Small intestine (tissue), 7 donors: Measurements from ENCODE around the gene LAMA4. TPM values are rescaled to one million over a fixed set of nuclear protein-coding genes. Genes with fewer than 3 reads are reported as not detected.
A peak's percentile ranks its signal among the peaks of the same experiment; 100 is the strongest.

Experiments
- DNase-seq, 2 donors: peaks; one replicate each; pipeline versions ENCODE4 v3.0.0 to v3.0.0-alpha.2; 2013
- FAIRE-seq: peaks from 2 replicates; lab custom pipeline; 2012; peaks lifted over from hg19 to GRCh38; lab: Jason Lieb, UNC
- H3K27ac ChIP-seq, 3 donors: one replicate each; pipeline ENCODE4 v1.5.1; 2013; ENCODE audit warnings: low read length in 2 of 3, mild to moderate bottlenecking in 2 of 3, control low read depth in 1 of 3, inconsistent platforms in 1 of 3, low read depth in 1 of 3, moderate library complexity in 1 of 3
- H3K27me3 ChIP-seq, 3 donors: one replicate each; pipeline ENCODE4 v1.6.1; 2013; ENCODE audit warnings: low read length in 3 of 3, inconsistent platforms in 1 of 3; ENCODE audit not compliant: control insufficient read depth in 3 of 3, insufficient read depth in 3 of 3
- H3K36me3 ChIP-seq, 3 donors: one replicate each; pipeline ENCODE4 v1.6.1; 2013; ENCODE audit warnings: low read length in 3 of 3, inconsistent platforms in 1 of 3, low read depth in 1 of 3, mild to moderate bottlenecking in 1 of 3, moderate library complexity in 1 of 3; ENCODE audit not compliant: control insufficient read depth in 3 of 3, insufficient read depth in 2 of 3
- H3K4me1 ChIP-seq, 3 donors: one replicate each; pipeline ENCODE4 v1.6.1; 2013; ENCODE audit warnings: low read length in 2 of 3, inconsistent platforms in 1 of 3, low read depth in 1 of 3, mild to moderate bottlenecking in 1 of 3, moderate library complexity in 1 of 3; ENCODE audit not compliant: control insufficient read depth in 3 of 3, insufficient read depth in 2 of 3
- H3K4me3 ChIP-seq, 3 donors: one replicate each; pipeline ENCODE4 v1.5.1; 2013; ENCODE audit warnings: low read length in 3 of 3, control low read depth in 1 of 3, inconsistent platforms in 1 of 3, low read depth in 1 of 3, mild to moderate bottlenecking in 1 of 3, moderate library complexity in 1 of 3
- H3K9me3 ChIP-seq, 2 donors: one replicate each; pipeline ENCODE4 v1.6.1; 2013; ENCODE audit warnings: low read depth in 1 of 2, low read length in 1 of 2; ENCODE audit not compliant: control insufficient read depth in 2 of 2, insufficient read depth in 1 of 2
- WGBS, 3 donors: extraction: QIAGEN DNeasy Blood & Tissue Kit; methylation state at CpG; one replicate each; pipeline ENCODE4 v1.1.7; 2013; 5-methylcytosine and 5-hydroxymethylcytosine counted together
- polyA plus RNA-seq, 4 donors: library from polyadenylated mRNA; stranded (reverse) in 3 of 4; unstranded in 1 of 4; fragments of 200-250 nt in 3 of 4; fragments of 120-200 nt in 1 of 4; gene quantifications; one replicate each; pipeline versions ENCODE4 v1.2.1 to v1.2.3, GENCODE V29; 2013
- donor health status: healthy with polysubstance abuse.
- donor health status: control.
- donor health status: control.
- donor health status: Bipolar disorder and iron deficiency.
- donor health status: healthy.

LAMA4 gene
- polyA plus RNA-seq, 4 donors: 2.0 to 29.7 (median 9.1) TPM

DNA sequence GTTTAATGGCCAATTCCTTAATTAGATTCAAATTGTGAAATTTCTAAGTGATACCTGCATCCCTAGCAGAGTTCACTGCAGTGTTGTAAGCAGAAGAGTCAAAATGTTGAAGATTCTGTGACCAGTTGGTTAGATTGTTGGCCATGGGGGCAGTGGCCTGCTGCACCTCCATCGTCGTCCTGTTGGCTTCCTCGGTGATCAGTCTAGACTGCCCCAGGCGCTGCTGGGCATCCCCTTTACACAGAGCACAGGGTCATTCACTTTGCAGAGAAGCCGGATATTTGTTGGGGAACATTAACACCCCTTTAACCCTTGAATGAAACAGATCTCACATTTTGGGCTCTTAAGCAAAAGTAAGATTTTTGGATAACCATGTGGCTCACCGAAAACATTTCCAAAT lies 106.3 kb downstream of the LAMA4 start:
- Histone ChIP-seq H3K27me3 (no peaks in the 10 kb centered on the region), H3K9me3 (no peaks in the 10 kb centered on the region), H3K36me3 (peaks cover 0 to 14% (median 0%) of the 10 kb centered on the region in 3 donors), H3K4me3 (no peak overlapping the region), H3K27ac (no peak overlapping the region), H3K4me1 (peaks cover 0 to 3% (median 0%) of the 10 kb centered on the region in 3 donors)
- 91 to 94% (median 92%) methylated on average over 6 of the region's 6 CpGs for WGBS, 3 donors
- FAIRE-seq (no peak), DNase-seq (no peak)

DNA sequence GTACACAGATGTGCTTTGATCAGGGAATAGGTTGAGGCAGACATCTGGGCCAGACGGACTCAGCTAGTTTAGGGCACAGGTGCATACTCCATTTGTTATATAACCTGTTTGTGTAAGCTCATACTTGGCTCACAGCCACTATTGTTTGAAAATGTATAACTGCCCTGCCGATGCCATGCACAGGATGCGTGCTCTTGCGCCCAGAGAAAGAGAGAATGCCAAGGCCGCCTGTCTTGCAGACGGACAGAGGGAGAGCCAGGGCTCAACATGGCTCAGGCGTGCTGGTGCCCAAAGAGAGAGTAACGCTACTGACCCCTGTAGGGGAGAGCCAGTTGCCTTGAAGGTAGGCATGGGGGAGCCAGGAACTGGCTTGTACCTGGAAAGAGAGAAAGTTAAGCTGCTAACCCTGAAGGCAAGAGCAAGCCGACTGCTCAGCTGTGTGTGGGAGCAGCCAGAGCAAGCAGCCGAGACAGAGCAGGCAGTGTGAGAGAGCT lies 109.2 kb downstream of the LAMA4 start:
- H3K27ac ChIP-seq: no peak overlapping the region
- H3K4me1 ChIP-seq: peaks cover 0 to 3% (median 0%) of the 10 kb centered on the region in 3 donors
- DNase-seq: no peak
- WGBS, 3 donors: 65 to 81% (median 77%) methylated on average over 10 of the region's 10 CpGs
- H3K27me3 ChIP-seq: no peaks in the 10 kb centered on the region
- H3K9me3 ChIP-seq: no peaks in the 10 kb centered on the region
- no peak for FAIRE-seq
- peaks cover 0 to 17% (median 0%) of the 10 kb centered on the region in 3 donors for H3K36me3 ChIP-seq
- H3K4me3 ChIP-seq: no peak overlapping the region

DNA sequence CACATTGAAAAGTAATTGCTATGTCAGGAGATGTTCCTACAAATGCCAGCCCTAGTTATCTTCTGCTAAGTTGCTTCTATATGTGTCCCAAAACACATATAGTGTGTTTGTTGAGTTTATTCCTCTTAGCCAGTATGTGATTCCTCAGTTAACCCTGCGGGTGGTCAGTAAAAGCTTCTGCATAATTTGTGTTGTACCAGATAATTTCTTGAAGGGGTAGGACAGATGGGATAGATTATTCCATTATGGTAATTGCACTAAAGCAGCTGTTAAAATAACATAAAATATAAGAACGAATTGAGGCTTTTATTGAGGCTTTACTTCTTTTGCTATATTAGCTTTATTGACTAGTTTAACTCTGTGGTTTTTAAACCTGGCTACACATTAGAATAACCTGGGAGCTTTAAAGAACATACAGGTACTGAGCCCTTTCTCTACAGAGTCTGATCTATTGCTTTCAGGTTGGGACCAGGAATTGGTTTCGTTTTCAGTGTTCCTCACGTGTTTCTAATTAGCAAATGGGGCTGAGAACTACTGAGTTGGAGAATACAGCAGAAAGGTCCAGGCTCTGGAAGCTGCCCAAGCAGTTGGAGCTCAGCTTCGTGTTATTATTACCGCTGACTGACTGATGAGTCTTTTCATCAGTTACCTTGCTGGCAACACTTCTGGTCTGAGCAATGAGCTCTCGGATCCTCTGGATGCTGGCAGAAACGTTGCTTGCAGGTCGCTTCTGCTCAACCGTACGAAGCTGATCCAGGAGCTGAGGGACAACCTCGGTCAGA lies 110.0 kb downstream of the LAMA4 start:
- 69 to 81% (median 76%) methylated on average over 12 of the region's 12 CpGs for WGBS, 3 donors
- DNase-seq: peak in 1 of 2 donors; percentile 40
- H3K36me3 ChIP-seq: peaks cover 0 to 17% (median 0%) of the 10 kb centered on the region in 3 donors
- no peak overlapping the region for H3K4me3 ChIP-seq
- no peaks in the 10 kb centered on the region for H3K27me3 ChIP-seq
- no peaks in the 10 kb centered on the region for H3K9me3 ChIP-seq
- H3K4me1 ChIP-seq: peaks cover 0 to under 1% (median 0%) of the 10 kb centered on the region in 3 donors
- FAIRE-seq: no peak
- no peak overlapping the region for H3K27ac ChIP-seq

DNA sequence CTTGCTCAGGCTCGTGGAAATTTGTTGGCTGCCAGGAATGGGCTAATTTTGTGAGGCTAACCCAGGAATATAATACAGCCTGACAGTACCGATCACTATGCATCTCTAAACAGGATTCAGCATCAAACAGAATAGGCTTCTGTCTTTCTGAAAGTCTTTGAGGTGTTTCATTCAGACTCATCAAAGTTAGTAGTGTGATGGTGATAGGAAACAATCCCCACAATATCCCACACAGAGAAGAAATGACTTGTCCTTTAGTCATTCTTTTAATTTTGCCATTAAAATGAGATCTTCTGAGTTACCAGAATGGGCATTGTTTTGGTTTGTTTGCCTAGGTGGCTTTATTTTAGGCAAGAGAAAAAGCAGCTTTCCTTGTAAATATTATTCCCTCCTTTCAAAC lies 112.7 kb downstream of the LAMA4 start:
- Histone ChIP-seq H3K4me1 (no peaks in the 10 kb centered on the region), H3K4me3 (no peak overlapping the region), H3K36me3 (peaks cover 0 to 15% (median 0%) of the 10 kb centered on the region in 3 donors), H3K9me3 (no peaks in the 10 kb centered on the region), H3K27me3 (no peaks in the 10 kb centered on the region), H3K27ac (no peak overlapping the region)
- WGBS, 3 donors: 69 to 81% (median 71%) methylated on average over 2 of the region's 2 CpGs
- no peak for DNase-seq
- no peak for FAIRE-seq

DNA sequence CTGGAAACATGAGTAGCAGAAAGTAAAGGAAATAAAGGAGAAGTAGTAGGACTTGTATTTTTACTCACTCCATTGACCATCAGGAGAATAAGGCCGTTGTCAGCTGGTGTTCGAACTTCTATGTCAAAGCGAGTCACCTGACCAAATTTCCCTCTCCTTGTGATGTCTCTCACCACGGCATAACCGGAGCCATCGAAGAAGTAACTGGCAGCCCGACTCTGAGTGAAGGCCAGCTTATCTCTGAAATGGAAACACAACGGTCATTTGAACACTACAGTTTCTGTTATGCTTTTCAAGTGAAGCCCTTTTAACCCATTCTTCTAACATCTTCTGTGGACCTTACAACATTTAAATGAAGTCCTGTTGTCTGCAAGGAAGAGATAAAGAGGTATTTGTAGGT lies 115.3 kb downstream of the LAMA4 start:
- no peaks in the 10 kb centered on the region for H3K9me3 ChIP-seq
- WGBS, 3 donors: 74 to 80% (median 75%) methylated on average over 8 of the region's 8 CpGs

DNA sequence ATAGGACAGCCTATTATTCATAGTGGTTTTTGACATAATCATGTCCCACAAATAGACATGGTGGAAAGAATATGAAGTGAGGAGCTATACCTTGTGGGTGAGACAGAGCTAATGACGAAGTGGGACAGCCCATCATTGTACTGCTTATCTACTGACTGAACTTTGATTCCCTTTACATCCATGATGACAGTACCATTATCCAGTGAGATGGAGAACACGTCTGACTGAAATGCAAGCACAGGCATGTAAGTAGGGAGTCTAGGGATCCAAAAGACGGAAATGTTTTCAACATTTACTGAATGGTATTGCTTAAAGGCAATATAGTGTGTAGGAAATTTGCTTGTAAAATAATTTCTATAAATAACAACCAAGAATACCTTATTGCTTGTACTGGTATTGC lies 123.5 kb downstream of the LAMA4 start:
- 37 to 62% (median 43%) methylated on average over 3 of the region's 3 CpGs for WGBS, 3 donors
- no peak for DNase-seq
- H3K4me3 ChIP-seq: no peak overlapping the region
- no peaks in the 10 kb centered on the region for H3K27me3 ChIP-seq
- no peaks in the 10 kb centered on the region for H3K9me3 ChIP-seq
- H3K36me3 ChIP-seq: no peaks in the 10 kb centered on the region
- H3K4me1 ChIP-seq: no peaks in the 10 kb centered on the region
- no peak for FAIRE-seq
- H3K27ac ChIP-seq: no peak overlapping the region

More for the DNA sequence above, 115.3 kb downstream of the LAMA4 start:
- no peaks in the 10 kb centered on the region for H3K27me3 ChIP-seq
- no peak overlapping the region for H3K4me3 ChIP-seq
- DNase-seq (no peak), FAIRE-seq (no peak)
- no peak overlapping the region for H3K27ac ChIP-seq
- H3K36me3 ChIP-seq: peaks cover 0 to 6% (median 0%) of the 10 kb centered on the region in 3 donors
- no peaks in the 10 kb centered on the region for H3K4me1 ChIP-seq

DNA sequence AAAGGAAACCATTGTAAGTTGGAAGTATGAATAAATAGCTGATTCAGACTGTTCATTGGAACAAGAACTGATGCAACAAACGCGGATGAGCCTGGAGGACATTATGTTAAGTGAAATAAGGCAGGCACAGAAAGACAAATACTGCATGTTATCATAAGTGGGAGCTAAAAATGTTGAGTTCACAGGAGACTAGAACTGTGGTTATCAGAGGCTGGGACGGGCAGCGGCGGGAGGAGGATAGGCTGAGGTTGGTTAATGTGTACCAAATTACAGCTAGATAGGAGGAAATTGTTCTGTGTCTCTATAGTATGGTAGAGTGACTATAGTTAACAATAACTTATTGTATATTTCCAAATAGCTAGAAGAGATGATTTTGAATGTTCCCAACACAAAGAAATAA lies 126.2 kb downstream of the LAMA4 start:
- Histone ChIP-seq H3K27me3 (no peaks in the 10 kb centered on the region), H3K27ac (no peak overlapping the region), H3K4me3 (no peak overlapping the region), H3K4me1 (no peaks in the 10 kb centered on the region), H3K9me3 (no peaks in the 10 kb centered on the region), H3K36me3 (no peaks in the 10 kb centered on the region)
- DNase-seq (no peak), FAIRE-seq (no peak)
- 37 to 70% (median 58%) methylated on average over 5 of the region's 5 CpGs for WGBS, 3 donors

DNA sequence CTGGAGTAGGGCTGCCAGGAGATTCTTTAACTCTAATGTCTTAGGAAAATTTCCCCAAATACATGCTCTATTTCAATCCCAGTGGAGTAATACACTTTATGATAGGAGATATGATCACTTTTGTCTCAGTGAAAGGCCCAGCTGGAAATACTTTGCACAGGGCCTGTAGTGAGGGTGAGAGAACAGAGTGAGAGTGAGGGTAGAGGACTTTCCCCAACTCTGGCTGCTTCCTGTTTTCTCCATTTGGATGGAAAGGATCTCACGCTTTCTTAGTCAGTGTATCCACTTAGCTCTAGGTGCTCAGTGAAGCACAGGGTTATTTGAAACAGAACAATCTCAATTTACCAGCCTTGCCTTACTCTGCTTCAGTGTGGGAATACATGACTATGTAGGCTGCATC lies 130.4 kb downstream of the LAMA4 start:
- no peaks in the 10 kb centered on the region for H3K4me1 ChIP-seq
- DNase-seq (no peak), FAIRE-seq (no peak)
- H3K9me3 ChIP-seq: no peaks in the 10 kb centered on the region
- 90 to 96% (median 95%) methylated on average over 1 of the region's 1 CpG for WGBS, 3 donors
- H3K36me3 ChIP-seq: no peaks in the 10 kb centered on the region
- H3K4me3 ChIP-seq: no peak overlapping the region
- H3K27me3 ChIP-seq: no peaks in the 10 kb centered on the region
- H3K27ac ChIP-seq: no peak overlapping the region
